Chondrocyte (in vitro differentiated cells): ENCODE measurements around the gene IL6R. TPM values are rescaled to one million over a fixed set of nuclear protein-coding genes. Genes with fewer than 3 reads are reported as not detected.

Source experiments
- DNase-seq: peaks from one replicate; pipeline ENCODE4 v3.0.0; 2021; ENCODE audit warnings: mixed read lengths, low spot score
- H3K27ac Mint-ChIP-seq: one replicate; pipeline ENCODE4 v1.8.0; 2021; ENCODE audit warnings: mild to moderate bottlenecking, moderate library complexity, mixed read lengths; ENCODE audit not compliant: unreplicated experiment
- H3K27me3 Mint-ChIP-seq: 2 replicates; pipeline ENCODE4 v1.8.0; 2021; ENCODE audit warnings: low read depth, mixed read lengths
- H3K36me3 Mint-ChIP-seq: 2 replicates; pipeline ENCODE4 v1.8.0; 2021; ENCODE audit warnings: low read depth, mixed read lengths
- H3K4me1 Mint-ChIP-seq: 2 replicates; pipeline ENCODE4 v1.8.0; 2021; ENCODE audit warnings: low read depth, mild to moderate bottlenecking, mixed read lengths
- H3K4me3 Mint-ChIP-seq: one replicate; pipeline ENCODE4 v1.8.0; 2021; ENCODE audit warnings: mild to moderate bottlenecking, moderate library complexity, mixed read lengths; ENCODE audit not compliant: unreplicated experiment
- H3K9me3 Mint-ChIP-seq: 2 replicates; pipeline ENCODE4 v1.8.0; 2021; ENCODE audit warnings: low read depth, mixed read lengths
- total RNA-seq: library from RNA; stranded (reverse); gene quantifications from 3 replicates; pipeline ENCODE4 v1.2.1, GENCODE V29; 2021
- TF ChIP-seq, protein P1 (sequence below): fragments of 200-600 bp; sonication (generic); IDR thresholded peaks from 2 replicates; pipeline ENCODE4 v1.5.0; 2021; ENCODE audit warnings: antibody characterized with exemption, mild to moderate bottlenecking, moderate library complexity

The IL6R gene
- total RNA-seq, 1 donor from 2014 or later = 1.3 TPM

DNA sequence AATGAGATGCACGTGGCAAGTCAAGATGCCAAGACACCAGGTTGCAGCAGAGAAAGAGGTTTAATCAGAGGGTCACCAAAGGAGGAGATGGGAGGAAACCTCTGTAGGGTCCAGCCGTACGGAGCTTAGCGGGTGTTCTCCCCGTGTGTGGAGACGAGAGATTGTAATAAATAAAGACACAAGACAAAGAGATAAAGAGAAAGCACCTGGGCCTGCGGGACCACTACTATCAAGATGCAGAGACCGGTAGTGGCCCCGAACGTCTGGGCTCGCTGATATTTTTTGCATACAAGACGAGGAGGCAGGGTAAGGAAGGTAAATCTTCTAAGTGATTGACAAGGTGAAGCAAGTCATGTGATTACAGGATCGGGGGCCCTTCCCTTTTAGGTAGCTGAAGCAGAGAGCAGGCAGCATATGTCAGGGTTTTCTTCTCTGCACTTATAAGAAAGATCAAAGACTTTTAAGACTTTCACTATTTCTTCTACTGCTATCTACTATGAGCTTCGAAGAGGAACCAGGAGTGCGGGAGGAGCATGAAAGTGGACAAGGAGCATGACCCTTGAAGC is 55.6 kb downstream of the IL6R start:
- Mint-ChIP-seq H3K27ac (no peak overlapping the region), H3K4me1 (peaks cover 26% of the 10 kb centered on the region), H3K36me3 (peaks cover 4% of the 10 kb centered on the region), H3K27me3 (no peaks in the 10 kb centered on the region), H3K4me3 (no peak overlapping the region), H3K9me3 (peaks cover 4% of the 10 kb centered on the region)
- no peak for DNase-seq
- TF ChIP-seq, protein P1, sequence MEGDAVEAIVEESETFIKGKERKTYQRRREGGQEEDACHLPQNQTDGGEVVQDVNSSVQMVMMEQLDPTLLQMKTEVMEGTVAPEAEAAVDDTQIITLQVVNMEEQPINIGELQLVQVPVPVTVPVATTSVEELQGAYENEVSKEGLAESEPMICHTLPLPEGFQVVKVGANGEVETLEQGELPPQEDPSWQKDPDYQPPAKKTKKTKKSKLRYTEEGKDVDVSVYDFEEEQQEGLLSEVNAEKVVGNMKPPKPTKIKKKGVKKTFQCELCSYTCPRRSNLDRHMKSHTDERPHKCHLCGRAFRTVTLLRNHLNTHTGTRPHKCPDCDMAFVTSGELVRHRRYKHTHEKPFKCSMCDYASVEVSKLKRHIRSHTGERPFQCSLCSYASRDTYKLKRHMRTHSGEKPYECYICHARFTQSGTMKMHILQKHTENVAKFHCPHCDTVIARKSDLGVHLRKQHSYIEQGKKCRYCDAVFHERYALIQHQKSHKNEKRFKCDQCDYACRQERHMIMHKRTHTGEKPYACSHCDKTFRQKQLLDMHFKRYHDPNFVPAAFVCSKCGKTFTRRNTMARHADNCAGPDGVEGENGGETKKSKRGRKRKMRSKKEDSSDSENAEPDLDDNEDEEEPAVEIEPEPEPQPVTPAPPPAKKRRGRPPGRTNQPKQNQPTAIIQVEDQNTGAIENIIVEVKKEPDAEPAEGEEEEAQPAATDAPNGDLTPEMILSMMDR = no peak

DNA sequence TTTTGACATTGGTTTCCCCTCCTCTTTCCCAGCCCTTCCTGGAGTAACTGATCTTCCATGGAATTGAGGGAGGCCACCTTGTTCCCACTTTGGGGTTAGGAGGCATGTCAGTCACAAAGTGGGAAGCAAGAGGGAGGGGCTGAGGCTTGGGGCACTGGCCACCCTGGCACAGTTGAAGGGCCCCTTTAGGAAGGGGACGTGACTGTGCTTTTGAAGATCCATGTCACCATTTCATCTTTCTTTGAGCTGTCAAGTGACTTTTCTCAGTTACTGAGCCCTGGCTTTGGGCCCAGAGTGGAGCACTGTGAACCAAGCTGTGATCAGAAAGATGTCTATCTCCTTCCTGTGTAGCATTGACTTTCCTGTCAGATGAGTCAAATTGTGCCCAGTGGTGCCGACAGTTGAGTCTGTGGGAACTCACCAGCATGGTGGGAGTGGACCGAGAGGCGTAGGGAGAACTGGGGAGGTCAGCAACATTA is 58.4 kb downstream of the IL6R start:
- H3K4me1 Mint-ChIP-seq = peaks cover 26% of the 10 kb centered on the region
- H3K36me3 Mint-ChIP-seq = peaks cover 2% of the 10 kb centered on the region
- no peak for DNase-seq
- peak overlapping the region; percentile 94 for H3K27ac Mint-ChIP-seq
- no peak overlapping the region for H3K4me3 Mint-ChIP-seq
- TF ChIP-seq, protein P1 = no peak
- no peaks in the 10 kb centered on the region for H3K27me3 Mint-ChIP-seq
- H3K9me3 Mint-ChIP-seq = peaks cover 4% of the 10 kb centered on the region

DNA sequence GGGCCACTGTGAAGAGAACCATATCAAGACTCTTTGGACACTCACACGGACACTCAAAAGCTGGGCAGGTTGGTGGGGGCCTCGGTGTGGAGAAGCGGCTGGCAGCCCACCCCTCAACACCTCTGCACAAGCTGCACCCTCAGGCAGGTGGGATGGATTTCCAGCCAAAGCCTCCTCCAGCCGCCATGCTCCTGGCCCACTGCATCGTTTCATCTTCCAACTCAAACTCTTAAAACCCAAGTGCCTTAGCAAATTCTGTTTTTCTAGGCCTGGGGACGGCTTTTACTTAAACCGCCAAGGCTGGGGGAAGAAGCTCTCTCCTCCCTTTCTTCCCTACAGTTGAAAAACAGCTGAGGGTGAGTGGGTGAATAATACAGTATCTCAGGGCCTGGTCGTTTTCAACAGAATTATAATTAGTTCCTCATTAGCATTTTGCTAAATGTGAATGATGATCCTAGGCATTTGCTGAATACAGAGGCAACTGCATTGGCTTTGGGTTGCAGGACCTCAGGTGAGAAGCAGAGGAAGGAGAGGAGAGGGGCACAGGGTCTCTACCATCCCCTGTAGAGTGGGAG is 60.6 kb downstream of the IL6R start:
- Mint-ChIP-seq H3K36me3 (no peaks in the 10 kb centered on the region), H3K27ac (no peak overlapping the region), H3K4me3 (no peak overlapping the region), H3K27me3 (no peaks in the 10 kb centered on the region), H3K9me3 (peaks cover 4% of the 10 kb centered on the region), H3K4me1 (peaks cover 15% of the 10 kb centered on the region)
- DNase-seq = no peak
- TF ChIP-seq, protein P1 = no peak

GRCh38 chr1:154466206-154466605 is 61.1 kb downstream of the IL6R start:
- Mint-ChIP-seq H3K27ac (no peak overlapping the region), H3K4me1 (peaks cover 15% of the 10 kb centered on the region), H3K9me3 (peaks cover 4% of the 10 kb centered on the region), H3K4me3 (no peak overlapping the region), H3K36me3 (no peaks in the 10 kb centered on the region), H3K27me3 (no peaks in the 10 kb centered on the region)
- DNase-seq = no peak
- TF ChIP-seq, protein P1 = no peak

GRCh38 chr1:154466921-154467417 is 61.8 kb downstream of the IL6R start:
- H3K4me3 Mint-ChIP-seq = no peak overlapping the region
- no peaks in the 10 kb centered on the region for H3K36me3 Mint-ChIP-seq
- peaks cover 15% of the 10 kb centered on the region for H3K4me1 Mint-ChIP-seq
- TF ChIP-seq, protein P1 = peak; percentile 66
- H3K9me3 Mint-ChIP-seq = peaks cover 4% of the 10 kb centered on the region
- no peak overlapping the region for H3K27ac Mint-ChIP-seq
- H3K27me3 Mint-ChIP-seq = no peaks in the 10 kb centered on the region
- no peak for DNase-seq
